HG03064 (cell line): ENCODE measurements around the gene THY1.
"Not testable (repeated sequence)": the region's sequence is repeated elsewhere in the genome, so short reads cannot be mapped to it uniquely, and the experiment has no call there.

Source experiments
- ATAC-seq: cut with Tn5 transposase; IDR thresholded peaks from one replicate; pipeline ENCODE4 v1.9.1; 2021; ENCODE audit warnings: low read depth; ENCODE audit not compliant: unreplicated experiment

THY1 gene

GRCh38 chr11:119422809-119423508, at the start of gene THY1:
Gene THY1 (minus strand): TSS chr11:119423172. CDS start chr11:119420905, 2,267 bp downstream.
- no peak for ATAC-seq

- ATAC-seq: no peak
Observed at GRCh38 chr11:119472186-119472855, 49.3 kb upstream of the THY1 start.

- ATAC-seq: no peak
Observed at GRCh38 chr11:119471329-119471728, 48.4 kb upstream of the THY1 start.

GRCh38 chr11:119470317-119471291, 47.6 kb upstream of the THY1 start:
- ATAC-seq: no peak

- no peak for ATAC-seq
Observed at GRCh38 chr11:119469506-119469905, 46.5 kb upstream of the THY1 start.

GRCh38 chr11:119468511-119468910, 45.5 kb upstream of the THY1 start:
- no peak for ATAC-seq

GRCh38 chr11:119461229-119461963, 38.4 kb upstream of the THY1 start:
- no peak for ATAC-seq

- no peak for ATAC-seq
Observed at GRCh38 chr11:119460582-119460981, 37.6 kb upstream of the THY1 start.

- ATAC-seq: no peak
Observed at GRCh38 chr11:119460097-119460496, 37.1 kb upstream of the THY1 start.

- no peak for ATAC-seq
Observed at GRCh38 chr11:119459293-119459976, 36.5 kb upstream of the THY1 start.

GRCh38 chr11:119455708-119456107, 32.7 kb upstream of the THY1 start:
- not testable (repeated sequence) for ATAC-seq

- ATAC-seq: not testable (repeated sequence)
Observed at GRCh38 chr11:119455241-119455640, 32.3 kb upstream of the THY1 start.

- ATAC-seq: no peak
Observed at GRCh38 chr11:119453881-119454280, 30.9 kb upstream of the THY1 start.

- no peak for ATAC-seq
Observed at GRCh38 chr11:119450590-119451326, 27.8 kb upstream of the THY1 start.

- ATAC-seq: no peak
Observed at GRCh38 chr11:119449498-119449897, 26.5 kb upstream of the THY1 start.

- no peak for ATAC-seq
Observed at GRCh38 chr11:119448380-119448779, 25.4 kb upstream of the THY1 start.

GRCh38 chr11:119447664-119448242, 24.8 kb upstream of the THY1 start:
- ATAC-seq: no peak

- no peak for ATAC-seq
Observed at GRCh38 chr11:119446871-119447663, 24.1 kb upstream of the THY1 start.
